HG02623 (cell line): Measurements from ENCODE around the gene ADRA2A.

Experiments used
- ATAC-seq: cut with Tn5 transposase; IDR thresholded peaks from one replicate; pipeline ENCODE4 v1.9.1; 2021; ENCODE audit warnings: moderate library complexity; ENCODE audit not compliant: unreplicated experiment

The ADRA2A gene

GRCh38 chr10:111083222-111084095 lies 6.6 kb downstream of the ADRA2A start:
- ATAC-seq, result no peak

GRCh38 chr10:111084366-111085255 lies 7.8 kb downstream of the ADRA2A start:
- no peak for ATAC-seq

- no peak for ATAC-seq
These were observed 9.0 kb downstream of the ADRA2A start for GRCh38 chr10:111085690-111086353.

GRCh38 chr10:111086574-111086973 lies 9.7 kb downstream of the ADRA2A start:
- ATAC-seq, result no peak

DNA sequence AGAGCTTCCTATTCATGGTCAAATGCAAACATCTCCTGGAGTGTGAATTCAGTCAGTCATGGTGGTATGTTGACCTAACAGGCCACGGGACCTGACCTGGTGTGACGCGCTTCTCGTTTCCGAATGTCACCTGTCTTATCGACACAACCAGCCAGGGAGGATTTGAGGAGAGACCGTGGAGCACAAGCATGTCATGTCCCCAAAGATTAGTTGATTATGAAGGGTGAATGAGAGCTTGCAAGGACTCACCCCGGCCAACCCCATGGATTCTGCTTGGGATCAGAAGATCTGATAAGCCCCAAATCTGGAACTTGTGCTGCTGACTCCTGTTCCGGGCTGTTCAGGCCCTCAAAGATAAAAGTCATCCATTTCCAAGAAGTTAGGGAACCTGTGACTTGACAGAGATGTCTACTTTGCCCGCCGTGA lies 10.5 kb downstream of the ADRA2A start:
- no peak for ATAC-seq

GRCh38 chr10:111087968-111088505 lies 11.2 kb downstream of the ADRA2A start:
- no peak for ATAC-seq

GRCh38 chr10:111089293-111089692 lies 12.5 kb downstream of the ADRA2A start:
- ATAC-seq, result no peak

- ATAC-seq, result no peak
These were observed 15.0 kb downstream of the ADRA2A start for GRCh38 chr10:111091833-111092232.

DNA sequence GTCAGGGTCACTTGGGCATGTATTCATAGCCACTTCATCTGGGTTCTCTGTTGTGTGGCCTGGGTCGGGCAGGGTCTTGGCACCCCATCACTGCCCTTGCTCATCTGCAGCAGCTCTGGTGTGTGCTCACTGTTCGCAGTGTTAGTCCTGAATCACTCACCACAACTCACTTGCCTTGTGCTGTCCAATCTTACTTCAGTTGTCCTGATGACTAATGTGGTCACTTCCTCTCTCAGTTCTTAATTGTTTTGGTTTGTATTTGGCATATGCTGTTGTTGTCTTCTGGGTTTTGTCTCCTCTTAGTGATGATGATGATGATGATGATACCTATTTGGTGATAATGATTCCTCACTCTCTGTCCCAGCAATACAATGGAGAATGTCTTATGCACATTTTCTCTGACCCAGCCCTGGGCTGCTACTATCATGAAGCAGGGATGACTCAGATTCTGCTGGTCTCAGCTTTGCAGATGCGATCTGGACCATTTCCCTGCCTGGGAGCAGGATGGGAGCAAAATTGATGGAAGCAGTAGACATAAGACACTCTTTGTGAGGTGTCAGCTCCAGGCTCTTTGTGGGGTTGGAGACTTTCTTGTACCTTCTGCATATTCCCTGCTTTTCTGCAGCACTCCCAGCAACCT lies 17.0 kb downstream of the ADRA2A start:
- ATAC-seq, result no peak

DNA sequence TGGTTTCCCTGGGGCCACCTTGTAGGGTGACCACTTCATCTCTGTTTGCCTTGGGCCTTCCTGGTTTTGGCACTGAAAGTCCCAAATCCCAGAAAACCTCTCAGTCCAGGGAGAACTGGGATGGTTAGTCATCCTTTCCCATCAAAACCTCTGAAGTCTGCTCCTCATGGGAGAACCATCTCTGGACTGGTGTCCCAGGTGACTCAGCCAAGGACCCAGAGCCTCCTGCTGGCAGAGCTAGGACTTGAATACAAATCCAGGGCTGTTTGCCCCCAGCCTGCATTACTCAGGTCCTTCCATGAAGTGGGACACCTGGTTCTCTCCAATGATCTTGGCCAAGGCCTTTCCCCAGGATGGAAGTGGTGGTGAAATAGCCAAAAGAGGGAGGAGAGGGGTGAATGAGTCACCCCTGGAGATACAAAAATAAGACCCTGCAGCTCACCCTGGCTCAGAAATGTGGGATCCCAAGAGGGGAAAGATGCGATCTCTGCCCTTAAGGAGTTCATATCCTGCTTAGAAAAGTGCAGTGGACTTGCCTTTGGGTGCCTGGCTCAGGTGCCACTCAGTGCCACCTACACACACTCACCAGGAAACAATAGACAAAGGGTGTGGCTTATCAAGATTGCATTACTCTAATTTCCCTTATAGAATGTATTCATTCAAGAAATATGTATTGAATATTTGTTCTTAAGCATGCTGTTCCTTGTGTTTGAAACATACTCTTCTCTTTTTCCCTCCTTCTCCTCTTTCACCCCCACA lies 22.0 kb downstream of the ADRA2A start:
- ATAC-seq, result no peak

DNA sequence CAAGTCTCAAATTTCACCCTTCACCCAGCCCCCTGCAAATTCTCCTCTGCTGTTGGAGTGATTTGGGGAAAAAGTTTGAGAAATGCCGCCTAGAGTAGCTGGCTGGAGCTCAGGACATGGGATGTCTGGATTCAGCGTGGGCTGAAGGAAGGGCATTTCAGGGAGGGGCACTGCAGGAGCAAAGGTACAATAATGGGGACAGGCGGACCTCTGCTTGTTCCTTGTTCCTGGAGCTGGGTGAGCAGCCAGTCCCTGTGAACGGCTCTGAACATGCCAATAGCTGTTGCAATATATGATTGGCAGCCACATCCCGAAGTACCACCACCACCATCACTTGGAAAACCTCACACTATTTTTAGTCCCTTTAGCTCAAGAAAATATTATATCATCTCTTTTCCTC lies 23.4 kb downstream of the ADRA2A start:
- ATAC-seq, result no peak

DNA sequence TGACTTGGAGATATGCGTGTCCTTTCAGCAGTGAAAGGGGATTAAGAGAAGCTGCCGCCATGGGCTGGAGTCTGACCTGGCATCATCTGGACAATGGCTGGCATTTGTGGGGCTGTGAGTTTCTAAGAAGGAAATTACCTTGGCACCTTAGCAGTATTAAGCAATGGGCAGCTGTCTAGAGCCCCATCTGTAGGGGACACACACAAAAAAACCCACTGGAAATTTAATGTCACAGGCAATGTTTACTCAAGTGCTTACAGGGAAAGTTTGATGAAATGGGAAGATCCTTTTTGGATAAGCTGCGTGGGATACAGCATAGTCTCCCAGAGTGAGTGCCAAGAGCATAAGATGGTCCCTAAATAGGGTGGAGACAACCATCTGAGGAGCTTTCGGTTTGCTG lies 25.0 kb downstream of the ADRA2A start:
- no peak for ATAC-seq

- no peak for ATAC-seq
These were observed 25.6 kb downstream of the ADRA2A start for GRCh38 chr10:111102359-111102837.

DNA sequence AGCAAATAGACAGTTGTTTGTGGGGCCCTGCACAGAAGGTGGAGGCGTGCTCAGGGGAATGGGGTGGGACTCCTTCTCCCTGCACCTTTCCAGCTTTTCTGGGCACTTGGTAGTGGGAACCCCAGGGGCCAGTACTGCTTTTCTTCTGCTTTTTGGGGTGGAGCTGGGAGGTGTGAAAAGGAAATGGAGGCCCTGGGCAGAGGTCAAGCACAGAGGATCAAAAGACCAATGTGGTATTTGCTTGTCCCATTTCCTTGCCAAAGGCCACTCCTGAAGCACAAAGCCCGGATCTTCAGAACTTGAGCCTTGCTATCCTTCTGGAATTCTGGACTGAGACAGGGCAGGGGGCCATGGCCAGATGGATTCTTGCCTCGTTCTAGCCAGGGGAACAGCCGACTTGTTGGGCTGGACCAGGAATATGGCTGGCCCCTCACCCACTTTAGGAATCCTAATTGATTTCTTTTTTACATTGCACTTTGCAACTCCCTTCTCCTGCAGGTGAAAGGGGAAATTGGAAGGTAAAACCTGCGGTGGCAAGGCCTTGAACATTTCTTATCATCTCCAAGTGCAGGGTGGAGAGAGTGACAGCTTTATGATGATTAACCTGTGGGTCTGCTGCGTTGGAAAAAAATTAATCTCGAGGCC lies 26.5 kb downstream of the ADRA2A start:
- no peak for ATAC-seq

DNA sequence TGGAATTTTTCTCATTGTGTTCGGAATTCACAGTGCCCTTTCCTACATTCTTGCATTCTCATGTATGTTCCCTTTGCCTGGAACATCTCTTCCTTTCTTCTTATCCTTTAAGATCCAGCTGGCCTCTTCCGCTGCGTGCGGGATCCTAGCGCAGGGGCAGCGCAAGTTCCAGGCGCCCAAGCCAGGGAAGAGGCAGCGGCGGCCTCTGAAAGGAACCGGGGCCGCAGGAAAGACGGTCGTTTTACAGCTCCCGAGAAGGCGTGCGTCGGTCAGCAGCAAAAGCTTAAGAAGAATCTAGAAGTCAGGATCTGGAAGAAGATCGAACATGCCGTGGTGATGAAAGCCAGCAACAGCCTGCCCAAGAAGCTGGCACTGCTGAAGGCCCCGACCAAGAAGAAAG lies 28.0 kb downstream of the ADRA2A start:
- no peak for ATAC-seq

DNA sequence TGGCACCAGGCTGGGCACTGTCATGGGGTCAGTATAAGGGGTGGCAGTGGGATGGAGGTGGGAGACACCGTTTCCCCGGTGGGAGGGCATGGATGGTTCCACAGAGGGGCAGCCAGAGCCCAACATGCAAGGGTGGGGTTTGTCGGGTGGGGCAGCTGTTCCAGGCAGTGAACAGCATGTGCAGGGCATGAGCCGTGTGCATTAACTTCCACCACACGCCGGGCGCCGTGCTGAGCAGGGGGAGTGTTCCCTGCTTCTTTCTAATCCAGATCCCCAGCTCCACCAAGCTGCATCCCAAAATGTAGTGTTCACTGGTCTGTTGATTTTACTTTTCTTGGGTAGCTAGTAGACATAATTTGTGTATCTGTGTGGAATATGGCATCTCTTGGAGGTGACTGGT lies 29.3 kb downstream of the ADRA2A start:
- ATAC-seq, result no peak

- no peak for ATAC-seq
These were observed 30.2 kb downstream of the ADRA2A start for GRCh38 chr10:111107023-111107422.

GRCh38 chr10:111107846-111108245 lies 31.0 kb downstream of the ADRA2A start:
- ATAC-seq, result no peak

GRCh38 chr10:111108441-111108840 lies 31.6 kb downstream of the ADRA2A start:
- no peak for ATAC-seq
